ENCODE data around the gene ZDHHC19. TPM values are rescaled to one million over a fixed set of nuclear protein-coding genes. Genes with fewer than 3 reads are reported as not detected.
"Not testable (repeated sequence)": the region's sequence is repeated elsewhere in the genome, so short reads cannot be mapped to it uniquely, and the experiment has no call there.

The ZDHHC19 gene
- total and polyA plus RNA-seq, 11 donors = 0.30 TPM; not detected in 10

- H3K4me3 ChIP-seq = no peak overlapping the region
- DNase-seq (no peak), ATAC-seq (no peak)
- intact Hi-C loops (cut with DNase I) = no loop called here
- H3K9me3 ChIP-seq = no peaks in the 10 kb centered on the region
- 35 to 43% (median 40%) methylated on average over 19 to 25 of the region's 25 CpGs for WGBS, 4 donors
- no peak overlapping the region for H3K27ac ChIP-seq
- TF ChIP-seq, protein P1, sequence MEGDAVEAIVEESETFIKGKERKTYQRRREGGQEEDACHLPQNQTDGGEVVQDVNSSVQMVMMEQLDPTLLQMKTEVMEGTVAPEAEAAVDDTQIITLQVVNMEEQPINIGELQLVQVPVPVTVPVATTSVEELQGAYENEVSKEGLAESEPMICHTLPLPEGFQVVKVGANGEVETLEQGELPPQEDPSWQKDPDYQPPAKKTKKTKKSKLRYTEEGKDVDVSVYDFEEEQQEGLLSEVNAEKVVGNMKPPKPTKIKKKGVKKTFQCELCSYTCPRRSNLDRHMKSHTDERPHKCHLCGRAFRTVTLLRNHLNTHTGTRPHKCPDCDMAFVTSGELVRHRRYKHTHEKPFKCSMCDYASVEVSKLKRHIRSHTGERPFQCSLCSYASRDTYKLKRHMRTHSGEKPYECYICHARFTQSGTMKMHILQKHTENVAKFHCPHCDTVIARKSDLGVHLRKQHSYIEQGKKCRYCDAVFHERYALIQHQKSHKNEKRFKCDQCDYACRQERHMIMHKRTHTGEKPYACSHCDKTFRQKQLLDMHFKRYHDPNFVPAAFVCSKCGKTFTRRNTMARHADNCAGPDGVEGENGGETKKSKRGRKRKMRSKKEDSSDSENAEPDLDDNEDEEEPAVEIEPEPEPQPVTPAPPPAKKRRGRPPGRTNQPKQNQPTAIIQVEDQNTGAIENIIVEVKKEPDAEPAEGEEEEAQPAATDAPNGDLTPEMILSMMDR (IDR thresholded peaks at IDR 0.05) = no peak
- no peak for TF ChIP-seq POLR2A (IDR thresholded peaks at IDR 0.05)
- H3K36me3 ChIP-seq = no peaks in the 10 kb centered on the region
- H3K4me1 ChIP-seq = peaks cover 0 to 30% (median 2%) of the 10 kb centered on the region in 12 donors
- peaks cover 0 to 11% (median 0%) of the 10 kb centered on the region in 9 donors for H3K27me3 ChIP-seq
Measured at GRCh38 chr3:196216681-196217211, 5.5 kb upstream of the ZDHHC19 start.

DNA sequence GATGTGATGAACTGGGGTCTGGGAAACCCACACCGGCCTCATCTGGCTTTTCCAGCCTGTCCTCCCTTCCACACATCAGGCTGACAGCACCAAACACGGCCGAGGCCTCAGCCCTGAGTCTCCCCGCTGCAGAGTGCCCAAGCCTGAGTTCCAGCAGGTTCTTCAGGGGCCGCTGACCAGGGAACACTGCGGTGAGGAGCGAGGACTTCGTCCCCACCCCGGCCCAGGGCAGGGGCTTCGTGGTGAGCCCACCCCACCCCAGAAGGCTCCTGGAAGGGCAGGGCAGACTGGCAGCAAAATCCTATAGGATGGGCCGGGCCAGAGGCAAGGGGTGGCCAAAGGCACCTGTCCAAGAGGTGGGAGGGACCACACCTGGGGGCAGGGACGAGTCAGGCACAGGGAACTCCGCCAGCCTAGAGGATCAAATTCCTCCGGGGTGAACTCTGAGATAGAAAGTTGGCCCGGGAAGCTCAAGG, 4.9 kb upstream of the ZDHHC19 start, which contains the start of gene SLC51A:
Gene SLC51A (plus strand): TSS at position 446 of the 476 bp plus-strand sequence. CDS start 179 bp downstream, outside the sequence.
- DNase-seq = no peak
- ATAC-seq = no peak
- TF ChIP-seq, protein P1 (IDR thresholded peaks at IDR 0.05) = no peak
- TF ChIP-seq POLR2A (IDR thresholded peaks at IDR 0.05) = no peak
- intact Hi-C loops (cut with DNase I) = no loop called here
- H3K36me3 ChIP-seq = no peaks in the 10 kb centered on the region
- H3K27me3 ChIP-seq = peaks cover 0 to 11% (median 0%) of the 10 kb centered on the region in 9 donors
- WGBS, 4 donors = 45 to 66% (median 55%) methylated on average over 9 to 15 of the region's 15 CpGs
- H3K9me3 ChIP-seq = no peaks in the 10 kb centered on the region
- H3K4me1 ChIP-seq = peaks cover 0 to 27% (median 2%) of the 10 kb centered on the region in 12 donors
- H3K27ac ChIP-seq = no peak within 1 kb of the TSS
- H3K4me3 ChIP-seq = no peak within 1 kb of the TSS

DNA sequence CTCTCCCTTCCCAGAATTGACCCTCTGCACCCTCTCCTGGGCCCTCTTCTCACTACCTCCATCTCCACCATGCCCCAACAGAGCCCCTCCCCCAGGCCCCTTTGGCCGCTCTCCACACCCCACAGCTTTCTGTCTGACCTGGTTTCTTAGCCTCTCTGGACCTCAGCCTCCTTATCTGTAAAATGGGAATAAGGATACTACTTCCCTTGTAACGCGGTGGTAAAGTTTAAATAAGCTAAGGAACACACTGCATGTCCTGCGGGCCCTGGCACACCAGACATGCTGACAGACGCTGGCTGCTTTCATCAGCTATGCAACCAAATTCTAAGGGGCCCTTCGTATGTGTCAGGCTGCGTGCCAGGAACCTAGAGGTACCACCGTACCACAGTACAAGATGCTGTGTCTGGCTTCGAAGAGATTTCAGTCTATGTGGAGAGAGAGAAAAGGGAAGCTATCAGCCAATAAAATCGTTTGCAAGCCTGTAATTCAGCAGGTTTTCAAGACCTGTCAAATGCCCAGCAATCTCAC, 4.4 kb upstream of the ZDHHC19 start:
- no peak for DNase-seq
- Histone ChIP-seq H3K27ac (no peak overlapping the region), H3K36me3 (no peaks in the 10 kb centered on the region), H3K4me1 (peaks cover 0 to 23% (median 2%) of the 10 kb centered on the region in 12 donors), H3K4me3 (no peak overlapping the region), H3K9me3 (no peaks in the 10 kb centered on the region), H3K27me3 (peaks cover 0 to 11% (median 0%) of the 10 kb centered on the region in 9 donors)
- ATAC-seq = no peak
- intact Hi-C loops (cut with DNase I) = no loop called here
- TF ChIP-seq, protein P1 (IDR thresholded peaks at IDR 0.05) = no peak
- no peak for TF ChIP-seq POLR2A (IDR thresholded peaks at IDR 0.05)
- 64 to 70% (median 68%) methylated on average over 10 of the region's 10 CpGs for WGBS, 4 donors

- H3K4me1 ChIP-seq = peaks cover 0 to 17% (median 2%) of the 10 kb centered on the region in 12 donors
- DNase-seq = no peak
Measured at GRCh38 chr3:196214783-196215441, 3.7 kb upstream of the ZDHHC19 start.

GRCh38 chr3:196209944-196210672, 1.1 kb downstream of the ZDHHC19 start:
- ATAC-seq = not testable (repeated sequence)
- WGBS, 4 donors = 80 to 95% (median 85%) methylated on average over 11 of the region's 11 CpGs

More at GRCh38 chr3:196214783-196215441, 3.7 kb upstream of the ZDHHC19 start:
- ATAC-seq = no peak
- no peaks in the 10 kb centered on the region for H3K9me3 ChIP-seq
- 79 to 90% (median 84%) methylated on average over 10 to 16 of the region's 16 CpGs for WGBS, 4 donors
- no peak overlapping the region for H3K4me3 ChIP-seq
- intact Hi-C loops (cut with DNase I) = no loop called here
- TF ChIP-seq POLR2A (IDR thresholded peaks at IDR 0.05) = no peak
- TF ChIP-seq, protein P1 (IDR thresholded peaks at IDR 0.05) = no peak
- no peaks in the 10 kb centered on the region for H3K36me3 ChIP-seq
- H3K27me3 ChIP-seq = peaks cover 0 to 11% (median 0%) of the 10 kb centered on the region in 9 donors
- no peak overlapping the region for H3K27ac ChIP-seq

More at GRCh38 chr3:196209944-196210672, 1.1 kb downstream of the ZDHHC19 start:
- DNase-seq; H3K36me3 ChIP-seq; H3K4me1 ChIP-seq; H3K27ac ChIP-seq; H3K9me3 ChIP-seq; H3K4me3 ChIP-seq; intact Hi-C loops (cut with DNase I): not testable (repeated sequence)
- H3K27me3 ChIP-seq = peaks cover 0 to 11% (median 0%) of the 10 kb centered on the region in 9 donors
